ENCODE results near the gene FGD1.

The FGD1 gene

GRCh38 chrX:54423161-54423888, 72.7 kb downstream of the FGD1 start:
- POLR2A ChIA-PET (ENCODE audit: low non-redundant PET): no interaction called here

DNA sequence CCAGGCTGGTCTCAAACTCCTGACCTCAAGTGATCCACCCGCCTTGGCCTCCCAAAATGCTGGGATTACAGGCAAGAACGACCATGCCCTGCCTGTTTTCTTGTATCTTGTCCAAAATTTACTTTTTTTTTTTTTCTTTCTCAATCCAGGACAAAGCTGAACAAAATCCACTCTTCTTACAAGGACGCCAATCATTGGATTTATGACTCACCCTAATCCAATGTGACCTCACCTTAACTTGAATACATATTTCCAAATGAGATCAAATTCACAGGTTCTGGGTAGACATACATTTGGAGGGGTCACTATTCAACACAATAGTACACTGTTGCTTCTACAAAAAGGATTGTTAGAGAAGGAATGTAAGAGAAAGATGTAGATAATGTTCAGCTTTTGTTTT, 73.9 kb downstream of the FGD1 start:
- no peak for DNase-seq (ENCODE audit: low spot score)
- H3K27ac ChIP-seq: no peak overlapping the region
- no peak for TF ChIP-seq CTCF (conservative IDR thresholded peaks at IDR 0.05; ENCODE audit: low read depth)
- ChIA-PET POLR2A (ENCODE audit: low non-redundant PET) (no interaction called here), CTCF (interaction anchor here (0.7 kb wide), 1 partner anchor 633 kb away, joined by 12 read pairs; no protein-coding TSS in a partner anchor)

More at GRCh38 chrX:54423161-54423888, 72.7 kb downstream of the FGD1 start:
- no peak overlapping the region for H3K27ac ChIP-seq
- no peak for DNase-seq (ENCODE audit: low spot score)
- CTCF ChIA-PET: no interaction called here
- TF ChIP-seq CTCF (conservative IDR thresholded peaks at IDR 0.05; ENCODE audit: low read depth): no peak

DNA sequence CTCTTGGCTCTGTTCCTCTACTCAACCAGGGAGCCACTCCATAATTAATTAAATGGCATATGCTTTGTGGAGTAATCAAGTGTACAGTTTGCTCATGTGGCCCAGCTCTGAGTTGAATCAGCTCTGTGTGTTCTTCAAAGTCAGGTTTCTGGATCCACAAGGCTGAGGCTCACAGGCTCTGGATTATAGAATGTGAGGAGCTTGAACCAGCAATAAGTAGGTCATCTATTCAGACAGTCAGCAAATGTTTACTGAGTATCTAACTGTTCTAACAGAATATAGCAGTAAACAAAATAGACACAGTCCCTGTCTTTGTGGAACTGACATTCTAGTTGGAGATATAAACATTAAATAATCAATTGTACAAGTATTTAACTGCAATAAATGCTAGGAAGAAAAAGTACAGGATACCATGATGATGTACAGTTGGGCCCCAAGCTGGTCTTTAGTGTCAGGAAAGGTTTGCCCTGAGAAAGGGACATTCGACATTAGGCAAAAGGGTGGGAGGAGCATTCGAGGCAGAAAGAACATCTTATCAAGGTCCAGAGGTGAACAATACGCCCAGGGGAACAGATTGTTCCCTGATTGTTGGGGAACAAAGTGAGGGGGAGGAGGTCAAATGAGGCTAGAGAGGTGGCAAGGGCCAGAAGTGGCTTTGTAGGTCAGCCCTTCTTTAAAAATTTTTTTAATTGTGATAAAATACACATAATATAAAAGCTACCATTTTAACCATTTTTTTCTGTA, 76.3 kb downstream of the FGD1 start:
- ChIA-PET POLR2A (ENCODE audit: low non-redundant PET) (no interaction called here), CTCF (no interaction called here)
- no peak for DNase-seq (ENCODE audit: low spot score)
- TF ChIP-seq CTCF (conservative IDR thresholded peaks at IDR 0.05; ENCODE audit: low read depth): no peak
- H3K27ac ChIP-seq: no peak overlapping the region

DNA sequence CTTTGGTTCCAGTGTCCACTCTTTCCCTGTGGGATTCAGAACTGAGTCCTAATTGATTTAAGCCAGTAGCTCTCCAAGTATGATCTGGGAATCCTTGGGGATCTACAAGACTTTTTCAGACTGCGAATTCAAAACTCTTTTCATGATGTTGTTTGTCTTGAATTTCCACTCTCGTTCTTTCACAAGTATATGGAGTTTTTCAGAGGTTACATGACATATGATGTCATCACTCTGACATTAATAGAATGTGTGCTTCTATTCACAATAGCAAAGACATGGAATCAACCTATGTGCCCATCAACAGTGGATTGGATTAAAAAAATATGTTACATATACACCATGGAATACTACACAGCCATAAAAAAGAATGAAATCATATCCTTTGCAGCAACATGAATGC, 79.1 kb downstream of the FGD1 start:
- CTCF ChIA-PET: no interaction called here
- POLR2A ChIA-PET (ENCODE audit: low non-redundant PET): no interaction called here
- no peak for TF ChIP-seq CTCF (conservative IDR thresholded peaks at IDR 0.05; ENCODE audit: low read depth)
- no peak for DNase-seq (ENCODE audit: low spot score)
- no peak overlapping the region for H3K27ac ChIP-seq

- no peak for TF ChIP-seq CTCF (conservative IDR thresholded peaks at IDR 0.05; ENCODE audit: low read depth)
- no peak overlapping the region for H3K27ac ChIP-seq
- ChIA-PET CTCF (no interaction called here), POLR2A (ENCODE audit: low non-redundant PET) (no interaction called here)
- no peak for DNase-seq (ENCODE audit: low spot score)
Observed at GRCh38 chrX:54415534-54416350, 80.3 kb downstream of the FGD1 start.

DNA sequence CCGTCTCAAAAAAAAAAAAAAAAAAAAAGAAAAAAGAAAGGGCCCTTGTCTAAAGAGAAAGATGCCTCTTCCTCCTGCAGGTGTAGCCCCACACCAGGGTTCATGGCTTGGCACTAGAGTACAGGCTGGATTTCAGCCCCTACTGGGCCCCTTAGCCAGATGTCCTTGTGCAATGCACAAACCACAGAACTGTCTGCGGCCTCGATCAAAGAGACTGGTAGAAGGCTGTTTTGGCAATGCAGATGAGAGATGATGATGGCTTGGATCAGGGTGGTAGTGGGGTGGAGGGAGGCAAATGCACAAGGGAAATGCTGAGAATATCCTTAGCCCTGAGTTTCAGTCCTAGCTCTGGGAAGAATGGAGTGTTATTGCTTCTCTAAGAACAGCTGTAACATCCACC, 82.3 kb downstream of the FGD1 start:
- TF ChIP-seq CTCF (conservative IDR thresholded peaks at IDR 0.05; ENCODE audit: low read depth): no peak
- H3K27ac ChIP-seq: no peak overlapping the region
- no peak for DNase-seq (ENCODE audit: low spot score)
- ChIA-PET POLR2A (ENCODE audit: low non-redundant PET) (no interaction called here), CTCF (no interaction called here)

All from RWPE1 (cell line).